Suprapubic skin (tissue), 3 donors: ENCODE results near the gene CKLF.

Experiments
- CTCF ChIP-seq, 2 donors: fragments of 200-600 bp in 1 of 2; fragments of 450-650 bp in 1 of 2; sonication (generic) in 1 of 2; IDR thresholded peaks; one replicate each; pipeline ENCODE4 v1.5.1; 2016 to 2019; ENCODE audit warnings: antibody characterized with exemption in 2 of 2, mild to moderate bottlenecking in 1 of 2, moderate library complexity in 1 of 2
- POLR2A ChIP-seq, 2 donors: fragments of 450-650 bp; IDR thresholded peaks; one replicate each; pipeline ENCODE4 v1.6.1; 2017; ENCODE audit warnings: antibody characterized with exemption in 2 of 2, mild to moderate bottlenecking in 2 of 2, moderate library complexity in 2 of 2

- TF ChIP-seq POLR2A (IDR thresholded peaks at IDR 0.05) (no peak), CTCF (IDR thresholded peaks at IDR 0.05) (no peak)
These were observed 49.1 kb downstream of the CKLF start for GRCh38 chr16:66601471-66601870.
